ENCODE results near the gene ZNF454. TPM values are rescaled to one million over a fixed set of nuclear protein-coding genes. Genes with fewer than 3 reads are reported as not detected.

Gene ZNF454
- total RNA-seq, 1 experiment from 2014 or later: 2.4 TPM

DNA sequence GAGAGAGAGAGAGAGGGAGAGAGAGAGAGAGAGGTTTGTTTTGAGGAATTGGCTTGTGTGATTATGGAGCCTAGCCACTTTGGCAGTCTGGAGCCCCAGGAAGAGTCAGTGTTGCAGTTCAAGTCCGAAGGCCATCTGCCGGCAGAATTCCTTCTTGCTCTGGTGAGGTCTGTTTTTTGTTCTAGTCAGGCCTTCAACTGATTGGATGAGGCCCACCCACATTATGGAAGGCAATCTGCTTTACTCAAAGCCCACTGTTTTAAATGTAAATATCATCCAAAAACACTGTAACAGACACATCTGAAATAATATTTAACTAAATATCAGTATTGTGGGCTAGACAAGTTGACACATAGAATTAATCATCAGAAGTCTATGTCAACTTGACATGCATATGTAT, 65.6 kb downstream of the ZNF454 start:
- DNase-seq (ENCODE audit: low spot score): no peak
- no peaks in the 10 kb centered on the region for H3K4me1 ChIP-seq (ENCODE audit: insufficient read depth, low read length, poor library complexity, severe bottlenecking)
- CTCF ChIA-PET: no interaction called here
- peaks cover 5% of the 10 kb centered on the region for H3K9me3 ChIP-seq (ENCODE audit: low read depth, low read length, poor library complexity, severe bottlenecking)
- TF ChIP-seq EZH2 (IDR thresholded peaks at IDR 0.05; ENCODE audit: borderline replicate concordance, low read depth, low read length, poor library complexity, severe bottlenecking) (no peak), CTCF (conservative IDR thresholded peaks at IDR 0.05; ENCODE audit: low read depth, low read length) (no peak)
- no peak overlapping the region for H3K27ac ChIP-seq (ENCODE audit: low read depth, low read length, poor library complexity, severe bottlenecking)
- no TSS peak for BruUV-seq (replicated peaks)
- H3K27me3 ChIP-seq (replicated peaks; ENCODE audit: insufficient read depth, low read depth, low read length, poor library complexity): no peaks in the 10 kb centered on the region
- POLR2A ChIA-PET (ENCODE audit: low non-redundant PET): no interaction called here
- intact Hi-C loops (cut with micrococcal nuclease; ENCODE audit: unreplicated experiment): no loop called here
- no peak overlapping the region for H3K4me3 ChIP-seq (ENCODE audit: low read depth, low read length, poor library complexity, severe bottlenecking)
- no peaks in the 10 kb centered on the region for H3K36me3 ChIP-seq (ENCODE audit: insufficient read depth, low read length, poor library complexity, severe bottlenecking)

- ChIA-PET CTCF (no interaction called here), POLR2A (ENCODE audit: low non-redundant PET) (no interaction called here)
- peaks cover 5% of the 10 kb centered on the region for H3K9me3 ChIP-seq (ENCODE audit: low read depth, low read length, poor library complexity, severe bottlenecking)
- DNase-seq (ENCODE audit: low spot score): no peak
- H3K4me3 ChIP-seq (ENCODE audit: low read depth, low read length, poor library complexity, severe bottlenecking): no peak overlapping the region
- no peaks in the 10 kb centered on the region for H3K27me3 ChIP-seq (replicated peaks; ENCODE audit: insufficient read depth, low read depth, low read length, poor library complexity)
- H3K36me3 ChIP-seq (ENCODE audit: insufficient read depth, low read length, poor library complexity, severe bottlenecking): no peaks in the 10 kb centered on the region
- intact Hi-C loops (cut with micrococcal nuclease; ENCODE audit: unreplicated experiment): no loop called here
- no peaks in the 10 kb centered on the region for H3K4me1 ChIP-seq (ENCODE audit: insufficient read depth, low read length, poor library complexity, severe bottlenecking)
- 0 out of 2 replicates have a peak, but pooled peaks have one; percentile 22 for TF ChIP-seq CTCF (conservative IDR thresholded peaks at IDR 0.05; ENCODE audit: low read depth, low read length)
- no peak for TF ChIP-seq EZH2 (IDR thresholded peaks at IDR 0.05; ENCODE audit: borderline replicate concordance, low read depth, low read length, poor library complexity, severe bottlenecking)
- BruUV-seq (replicated peaks): no TSS peak
- no peak overlapping the region for H3K27ac ChIP-seq (ENCODE audit: low read depth, low read length, poor library complexity, severe bottlenecking)
Measured at GRCh38 chr5:179008667-179009066, 67.7 kb downstream of the ZNF454 start.

Other genes with a start within 250 kb of the ZNF454 start
- gene ZNF354A, start 210.5 kb upstream of the ZNF454 start, total RNA-seq (2021): 15.8 and 16.9 TPM in 2 replicates
- gene ZNF354B, start 81.2 kb upstream of the ZNF454 start, total RNA-seq (2021): 13.8 TPM in 2 replicates
- gene ZFP2, start 45.3 kb upstream of the ZNF454 start, total RNA-seq (2021): 0.24 and 0.43 TPM in 2 replicates
- not detected in 2 replicates for gene GRM6, start 54.1 kb downstream of the ZNF454 start, total RNA-seq (2021)
- gene ZNF879, start 82.6 kb downstream of the ZNF454 start, total RNA-seq (2021): 3.1 and 3.6 TPM in 2 replicates
- gene ZNF354C, start 119.2 kb downstream of the ZNF454 start, total RNA-seq (2021): 7.4 and 7.6 TPM in 2 replicates